Body of pancreas (tissue), 4 donors: ENCODE results near the gene GALNT9.

ENCODE experiments used
- POLR2A ChIP-seq, 3 donors: fragments of 450-650 bp; IDR thresholded peaks; one replicate each; pipeline ENCODE4 v1.6.1; 2016; ENCODE audit warnings: antibody characterized with exemption in 3 of 3, mild to moderate bottlenecking in 2 of 3
- TF ChIP-seq, protein P1 (sequence below), 7 experiments: fragments of 450-650 bp in 4 of 7; fragments of 200-600 bp in 3 of 7; sonication (generic) in 3 of 7; IDR thresholded peaks; one replicate each; pipeline ENCODE4 v1.5.1; 2016 to 2019; ENCODE audit warnings: antibody characterized with exemption in 7 of 7

DNA sequence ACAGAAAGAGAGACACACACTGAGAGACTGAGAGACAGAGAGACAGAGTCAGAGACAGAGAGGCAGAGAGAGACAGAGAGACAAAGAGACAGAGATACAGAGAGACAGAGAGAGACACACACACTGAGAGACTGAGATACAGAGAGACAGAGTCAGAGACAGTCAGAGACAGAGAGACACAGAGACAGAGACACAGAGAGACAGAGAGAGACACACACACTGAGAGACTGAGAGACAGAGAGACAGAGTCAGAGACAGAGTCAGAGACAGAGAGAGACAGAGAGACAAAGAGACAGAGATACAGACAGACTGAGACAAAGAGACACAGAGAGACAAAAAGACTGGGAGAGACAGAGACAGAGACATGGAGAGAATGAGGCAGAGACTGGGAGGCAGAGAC is 90.0 kb downstream of the GALNT9 start:
- TF ChIP-seq, protein P1, sequence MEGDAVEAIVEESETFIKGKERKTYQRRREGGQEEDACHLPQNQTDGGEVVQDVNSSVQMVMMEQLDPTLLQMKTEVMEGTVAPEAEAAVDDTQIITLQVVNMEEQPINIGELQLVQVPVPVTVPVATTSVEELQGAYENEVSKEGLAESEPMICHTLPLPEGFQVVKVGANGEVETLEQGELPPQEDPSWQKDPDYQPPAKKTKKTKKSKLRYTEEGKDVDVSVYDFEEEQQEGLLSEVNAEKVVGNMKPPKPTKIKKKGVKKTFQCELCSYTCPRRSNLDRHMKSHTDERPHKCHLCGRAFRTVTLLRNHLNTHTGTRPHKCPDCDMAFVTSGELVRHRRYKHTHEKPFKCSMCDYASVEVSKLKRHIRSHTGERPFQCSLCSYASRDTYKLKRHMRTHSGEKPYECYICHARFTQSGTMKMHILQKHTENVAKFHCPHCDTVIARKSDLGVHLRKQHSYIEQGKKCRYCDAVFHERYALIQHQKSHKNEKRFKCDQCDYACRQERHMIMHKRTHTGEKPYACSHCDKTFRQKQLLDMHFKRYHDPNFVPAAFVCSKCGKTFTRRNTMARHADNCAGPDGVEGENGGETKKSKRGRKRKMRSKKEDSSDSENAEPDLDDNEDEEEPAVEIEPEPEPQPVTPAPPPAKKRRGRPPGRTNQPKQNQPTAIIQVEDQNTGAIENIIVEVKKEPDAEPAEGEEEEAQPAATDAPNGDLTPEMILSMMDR (IDR thresholded peaks at IDR 0.05), result no peak
- no peak for TF ChIP-seq POLR2A (IDR thresholded peaks at IDR 0.05)
